ENCODE results near the gene CHST7.
"Not testable (repeated sequence)": the region's sequence is repeated elsewhere in the genome, so short reads cannot be mapped to it uniquely, and the experiment has no call there.

The CHST7 gene, protein sequence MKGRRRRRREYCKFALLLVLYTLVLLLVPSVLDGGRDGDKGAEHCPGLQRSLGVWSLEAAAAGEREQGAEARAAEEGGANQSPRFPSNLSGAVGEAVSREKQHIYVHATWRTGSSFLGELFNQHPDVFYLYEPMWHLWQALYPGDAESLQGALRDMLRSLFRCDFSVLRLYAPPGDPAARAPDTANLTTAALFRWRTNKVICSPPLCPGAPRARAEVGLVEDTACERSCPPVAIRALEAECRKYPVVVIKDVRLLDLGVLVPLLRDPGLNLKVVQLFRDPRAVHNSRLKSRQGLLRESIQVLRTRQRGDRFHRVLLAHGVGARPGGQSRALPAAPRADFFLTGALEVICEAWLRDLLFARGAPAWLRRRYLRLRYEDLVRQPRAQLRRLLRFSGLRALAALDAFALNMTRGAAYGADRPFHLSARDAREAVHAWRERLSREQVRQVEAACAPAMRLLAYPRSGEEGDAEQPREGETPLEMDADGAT

DNA sequence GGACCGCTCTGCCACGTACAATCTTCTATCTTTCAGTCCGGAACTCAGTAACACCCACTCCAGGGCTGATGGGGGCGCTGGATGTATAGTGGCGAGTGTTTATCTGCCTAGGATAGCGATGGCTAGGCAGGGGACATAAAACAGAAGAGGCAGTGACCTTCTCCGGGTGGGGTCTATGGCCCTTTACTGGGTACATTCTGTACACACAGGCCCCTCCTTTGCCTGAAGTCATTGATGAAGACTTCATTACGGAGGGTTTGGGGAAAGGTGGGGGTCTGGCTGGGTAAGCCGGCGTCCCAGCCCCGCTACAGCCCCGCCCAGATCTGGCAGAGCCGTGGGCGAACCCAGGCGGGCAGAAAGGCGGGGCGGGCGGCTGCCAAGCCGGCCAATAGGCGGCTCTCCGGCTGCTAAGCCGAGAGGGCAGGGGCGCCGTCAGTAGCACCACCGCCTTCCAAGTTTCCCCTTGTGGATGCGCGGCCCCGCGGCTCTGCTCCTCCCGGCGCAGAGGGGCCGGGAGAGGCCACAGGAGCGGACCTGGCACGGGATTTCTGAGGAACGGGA lies at the start of gene CHST7:
TSS of gene CHST7 (plus strand) at position 435 of the 561 bp plus-strand sequence. CDS start 167 bp downstream, outside the sequence.
- peak; percentile 61 for DNase-seq (ENCODE audit: low spot score)

DNA sequence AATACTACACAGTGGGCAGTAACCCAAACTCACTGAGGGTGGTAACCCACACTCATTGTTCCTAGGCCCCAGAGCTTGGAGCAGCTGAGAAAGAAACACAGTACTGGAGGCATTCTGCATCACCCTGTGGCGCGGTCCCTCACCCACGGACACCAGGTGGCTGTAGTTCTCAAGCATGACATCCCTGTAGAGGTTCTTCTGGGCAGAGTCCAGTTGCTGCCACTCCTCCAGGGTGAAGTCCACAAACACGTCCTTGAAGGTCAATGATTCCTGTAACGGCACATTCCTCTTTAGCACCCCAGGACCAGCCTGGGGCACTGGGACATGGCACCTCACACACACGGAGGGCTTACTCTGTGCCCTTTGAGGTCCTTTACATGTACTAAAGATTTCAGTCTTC lies 44.9 kb upstream of the CHST7 start:
- not testable (repeated sequence) for DNase-seq (ENCODE audit: low spot score)

DNA sequence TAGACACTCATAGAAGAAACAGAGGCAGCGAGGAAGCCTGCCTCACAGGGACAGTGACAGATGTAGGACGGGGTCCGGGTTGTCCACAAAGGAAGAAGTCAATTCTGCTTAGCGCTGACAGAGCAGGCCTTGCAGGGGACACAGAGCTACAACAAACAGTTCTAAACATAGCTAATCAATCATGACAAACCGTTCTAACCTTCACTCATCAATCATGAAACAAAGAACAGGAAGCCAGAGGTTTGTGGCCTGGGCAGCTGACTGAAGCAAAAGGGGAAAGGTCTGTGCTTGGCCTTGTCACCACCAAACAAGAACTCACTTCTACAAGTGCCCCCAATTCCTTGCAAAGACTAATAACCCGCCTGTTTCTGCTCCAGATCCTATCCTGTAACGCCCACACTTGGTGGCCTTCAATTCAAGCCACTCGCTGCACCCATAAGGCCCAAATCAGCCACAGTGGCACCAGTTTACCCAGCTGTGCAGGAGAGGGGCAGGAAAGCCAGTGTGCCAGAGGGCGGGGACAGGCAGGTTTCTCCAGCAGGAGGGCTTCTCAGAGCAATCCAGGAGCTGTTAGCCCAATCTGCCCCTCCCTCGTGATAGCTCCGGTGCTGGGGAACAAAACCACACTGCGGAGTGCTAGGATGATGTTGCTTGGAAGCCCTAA lies 43.7 kb upstream of the CHST7 start:
- not testable (repeated sequence) for DNase-seq (ENCODE audit: low spot score)

DNA sequence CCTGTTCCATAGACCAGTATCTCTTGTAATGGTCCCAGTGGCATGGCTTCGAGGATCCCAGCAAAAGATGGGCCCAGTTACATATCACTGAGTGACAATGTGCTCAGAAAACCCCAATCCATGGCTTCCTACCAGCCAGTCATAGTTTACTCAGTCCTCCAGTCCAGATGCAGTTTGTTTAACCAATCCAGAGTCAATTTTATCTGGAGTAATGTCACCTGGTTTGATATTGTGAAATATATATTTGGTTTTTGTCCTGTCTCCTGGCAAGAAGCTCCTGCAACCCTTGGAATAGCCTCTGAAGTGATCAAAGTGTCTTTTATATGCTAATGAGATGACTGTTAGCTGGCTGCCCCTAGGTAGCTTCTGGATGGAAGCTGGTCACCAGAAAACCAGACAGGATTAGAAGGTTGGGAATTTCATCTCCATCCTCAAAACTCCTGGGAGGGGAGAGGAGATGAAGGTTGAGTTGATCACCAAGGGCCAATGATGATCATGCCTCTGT lies 43.1 kb upstream of the CHST7 start:
- not testable (repeated sequence) for DNase-seq (ENCODE audit: low spot score)

DNA sequence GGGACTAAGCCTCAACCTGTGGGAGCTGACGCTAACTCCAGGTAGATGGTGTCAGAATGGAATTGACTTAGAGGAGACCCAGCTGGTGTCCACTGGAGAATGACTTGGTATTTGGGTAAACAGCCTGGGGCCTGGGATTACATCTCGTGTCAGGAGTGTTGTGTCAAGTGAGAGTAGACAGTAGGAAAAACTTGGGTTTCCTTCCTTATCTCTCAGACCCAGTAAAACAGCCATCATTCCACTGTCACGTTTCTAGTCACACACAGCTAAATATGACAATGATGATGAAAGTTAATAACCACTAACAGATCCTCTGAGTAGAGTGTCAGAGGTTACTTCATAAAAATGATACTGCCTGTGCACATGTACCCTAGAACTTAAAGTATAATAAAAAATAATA lies 42.1 kb upstream of the CHST7 start:
- no peak for DNase-seq (ENCODE audit: low spot score)

DNA sequence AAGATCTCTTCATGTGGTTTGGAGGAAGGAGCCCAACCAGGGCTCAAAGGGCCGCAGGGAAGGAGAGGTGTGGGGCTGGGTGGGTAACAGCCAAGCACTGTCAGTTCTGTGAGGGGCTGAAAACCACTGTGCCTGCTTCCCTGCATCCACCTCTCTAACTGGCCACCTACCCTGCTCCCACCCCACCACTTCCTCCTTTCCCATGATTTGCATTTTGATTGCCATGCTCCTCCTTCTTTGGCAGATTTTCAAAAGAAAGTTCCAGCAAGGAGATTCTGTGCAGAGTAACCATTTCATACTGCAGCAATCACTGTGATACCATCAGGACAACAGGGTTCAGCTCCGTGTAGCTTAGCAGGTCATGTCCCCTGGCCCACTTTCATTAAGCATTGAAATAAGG lies 30.1 kb upstream of the CHST7 start:
- no peak for DNase-seq (ENCODE audit: low spot score)

DNA sequence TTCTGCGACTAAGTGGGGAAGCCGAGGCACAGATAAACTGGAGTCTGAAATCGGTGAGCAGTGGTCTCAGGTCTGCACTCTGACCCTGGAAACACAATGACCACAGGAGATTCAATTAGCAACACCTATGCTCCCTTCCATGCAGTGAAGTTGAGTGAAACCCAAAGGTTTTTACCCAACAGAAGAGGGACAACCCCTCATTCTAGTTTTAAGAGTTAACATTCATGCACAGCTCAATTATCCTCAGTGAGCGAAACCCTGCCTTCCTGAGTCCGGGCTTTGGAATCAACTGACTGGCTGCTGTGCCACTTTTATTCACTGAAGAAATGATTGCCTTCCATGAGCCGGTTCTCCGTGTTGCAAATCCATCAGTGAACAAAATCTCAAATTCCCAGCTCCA lies 29.0 kb upstream of the CHST7 start:
- not testable (repeated sequence) for DNase-seq (ENCODE audit: low spot score)

DNA sequence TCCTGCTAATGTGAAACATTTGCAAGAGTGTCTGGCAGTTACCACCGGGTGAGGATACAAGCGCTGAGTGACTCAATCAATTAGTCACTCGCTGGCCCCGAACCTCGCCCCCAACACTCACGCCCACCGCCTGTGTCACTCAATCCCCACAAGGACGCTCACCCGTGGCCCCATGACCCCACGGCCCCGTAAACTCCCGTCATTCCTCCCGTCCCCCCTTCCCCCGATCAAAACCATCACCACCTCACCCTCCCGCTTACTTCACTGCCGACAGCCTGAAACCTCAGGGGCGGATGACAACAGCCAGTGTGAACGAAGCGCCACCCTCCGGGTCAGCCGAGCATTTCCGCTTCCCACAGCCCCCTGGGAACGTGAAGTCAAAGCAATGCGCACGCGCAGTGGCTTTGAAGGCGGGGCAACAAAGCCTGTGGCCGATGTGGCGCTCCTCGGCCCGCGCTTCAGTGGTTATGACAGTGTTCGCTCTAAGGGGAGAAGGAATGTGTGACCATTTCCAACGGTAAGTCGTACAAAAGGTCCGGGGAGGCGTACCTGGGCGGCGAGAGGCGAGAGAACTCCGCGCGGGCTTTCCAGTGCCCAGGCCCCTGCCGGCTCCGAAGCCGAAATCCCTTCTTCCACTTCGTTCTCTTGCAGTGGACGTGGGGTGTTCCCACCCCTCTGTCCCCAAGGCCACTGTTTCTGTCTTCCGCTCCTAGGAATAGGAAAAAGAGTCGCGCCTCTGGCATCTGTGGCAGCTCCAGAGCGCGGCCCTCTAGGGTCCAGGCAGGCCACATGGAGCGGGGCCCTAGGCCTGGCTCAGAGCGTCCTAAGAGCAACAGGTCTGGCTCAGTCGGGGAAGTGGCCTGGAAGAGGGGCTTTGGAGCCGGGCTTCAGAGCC lies 28.2 kb upstream of the CHST7 start, which contains the start of gene ZNF674:
TSS of gene ZNF674 (minus strand) at position 311 of the 895 bp plus-strand sequence. CDS start 3,334 bp downstream, outside the sequence.
- DNase-seq (ENCODE audit: low spot score): peak; percentile 85

DNA sequence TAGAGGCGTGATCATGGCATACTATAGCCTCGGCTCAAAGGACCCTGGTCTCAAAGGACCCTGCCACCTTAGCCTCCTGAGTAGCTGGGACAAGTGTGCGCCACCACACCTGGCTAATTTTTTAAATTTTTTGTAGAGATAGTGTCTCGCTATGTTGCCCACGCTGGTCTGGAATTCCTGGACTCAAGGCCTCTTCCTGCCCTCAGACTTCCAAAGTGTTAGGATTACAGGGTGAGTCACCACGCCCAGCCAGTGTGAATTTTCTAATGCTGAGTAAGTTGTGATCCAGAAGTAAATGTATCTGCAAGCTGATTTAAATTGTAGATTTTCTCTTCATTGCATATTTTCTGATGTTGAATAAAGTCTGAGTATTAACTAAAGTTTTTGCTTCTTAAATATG lies 25.7 kb upstream of the CHST7 start:
- no peak for DNase-seq (ENCODE audit: low spot score)

DNA sequence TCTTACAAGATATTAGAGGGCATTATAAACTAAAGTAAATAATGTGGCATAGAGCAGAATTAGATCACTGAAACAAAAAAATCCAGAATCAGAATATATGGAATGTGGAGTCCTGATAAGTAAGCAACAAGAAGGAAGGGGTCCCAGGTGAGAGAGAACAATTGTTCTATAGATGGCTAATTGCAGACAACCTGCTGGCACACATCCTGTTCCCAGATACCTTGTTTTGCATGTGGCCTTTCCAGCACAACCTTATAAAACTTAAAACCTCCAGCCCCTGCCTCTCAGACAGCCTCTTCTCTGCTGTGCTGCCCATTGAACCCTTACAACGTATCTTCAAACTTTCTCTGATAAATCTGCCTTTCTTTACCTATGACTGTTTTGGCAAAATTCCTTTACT lies 23.7 kb upstream of the CHST7 start:
- DNase-seq (ENCODE audit: low spot score): no peak

DNA sequence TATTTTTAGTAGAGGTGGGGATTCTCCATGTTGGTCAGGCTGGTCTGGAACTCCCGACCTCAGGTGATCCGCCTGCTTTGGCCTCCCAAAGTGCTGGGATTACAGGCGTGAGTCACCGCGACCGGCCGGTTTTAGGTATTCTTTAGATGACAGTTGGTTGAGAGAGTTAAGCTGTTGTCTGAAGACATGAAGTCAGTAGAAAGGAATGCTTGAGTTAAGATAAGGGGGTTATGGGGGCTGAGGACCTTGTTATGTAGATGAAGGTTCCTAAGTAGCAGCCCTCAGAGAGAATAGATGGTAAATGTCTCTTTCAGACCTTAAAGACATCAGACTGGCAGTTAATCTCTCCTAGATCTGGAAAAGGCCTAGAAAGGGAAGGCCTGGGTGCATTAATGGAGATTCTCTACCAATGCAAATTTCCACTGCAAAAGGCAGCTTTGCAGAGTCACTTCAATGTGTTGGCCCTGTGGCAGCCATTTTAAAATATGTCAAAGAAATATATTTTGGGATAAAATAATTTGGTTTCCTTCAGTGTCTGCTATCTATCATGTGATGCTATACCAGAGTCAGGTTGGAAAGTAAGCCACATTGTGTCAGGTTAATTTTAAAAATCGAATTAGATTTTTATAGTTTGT lies 22.0 kb upstream of the CHST7 start:
- DNase-seq (ENCODE audit: low spot score): no peak

DNA sequence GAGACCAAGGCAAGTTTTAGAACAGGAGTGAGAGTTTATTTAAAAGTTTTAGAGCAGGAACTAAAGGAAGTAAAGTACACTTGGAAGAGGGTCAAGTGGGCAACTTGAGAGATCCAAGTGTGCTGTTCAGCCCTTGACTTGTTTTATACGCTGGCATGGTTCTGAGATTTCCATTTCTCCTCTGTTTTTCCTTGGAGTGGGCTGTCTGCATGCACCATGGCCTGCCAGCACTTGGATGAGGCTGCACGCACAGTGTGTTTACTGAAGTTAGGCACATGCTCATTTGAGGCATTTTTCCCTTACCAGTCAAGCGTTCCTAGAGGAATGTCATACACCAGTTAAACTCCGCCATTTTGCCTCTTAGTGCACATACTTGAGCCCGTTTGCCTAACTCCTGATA lies 19.6 kb upstream of the CHST7 start:
- DNase-seq (ENCODE audit: low spot score): no peak

DNA sequence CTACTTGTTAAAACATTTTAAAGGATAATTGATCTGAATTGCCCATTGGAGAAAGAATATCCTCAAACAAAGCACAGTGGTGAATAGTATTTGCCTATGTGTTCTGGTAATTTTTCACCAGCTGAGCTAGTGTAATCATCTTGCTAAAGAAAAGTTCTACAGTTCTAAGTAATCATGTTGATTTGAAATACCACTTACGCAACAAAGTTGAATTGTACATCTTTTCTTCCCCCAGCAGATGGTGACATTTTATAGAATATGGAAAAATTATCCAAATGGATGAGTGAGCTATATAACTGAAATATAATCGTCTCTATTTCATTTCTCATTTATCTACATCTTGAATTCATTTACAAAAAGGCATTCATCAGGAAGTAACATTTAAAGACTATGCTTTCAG lies 18.6 kb upstream of the CHST7 start:
- DNase-seq (ENCODE audit: low spot score): no peak

DNA sequence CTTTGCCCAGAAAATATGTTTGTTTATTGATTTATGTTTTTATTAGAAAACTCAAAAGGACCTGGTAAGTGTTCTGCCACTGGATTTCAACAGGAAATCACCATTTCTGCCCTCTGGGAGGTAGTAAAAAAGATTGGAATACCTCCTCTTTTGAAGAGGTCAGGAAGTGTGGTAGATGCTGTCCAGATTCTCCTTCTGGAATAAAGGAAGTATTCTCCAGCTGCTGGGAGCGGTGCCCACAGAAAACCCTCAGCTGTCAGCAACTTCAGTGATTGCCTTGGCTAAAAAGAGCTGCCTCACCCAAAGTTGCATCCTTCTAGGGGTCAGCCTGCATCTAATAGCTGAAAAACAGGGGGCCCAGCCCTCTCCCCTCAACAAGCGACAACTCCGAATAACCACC lies 14.5 kb upstream of the CHST7 start:
- DNase-seq (ENCODE audit: low spot score): no peak

DNA sequence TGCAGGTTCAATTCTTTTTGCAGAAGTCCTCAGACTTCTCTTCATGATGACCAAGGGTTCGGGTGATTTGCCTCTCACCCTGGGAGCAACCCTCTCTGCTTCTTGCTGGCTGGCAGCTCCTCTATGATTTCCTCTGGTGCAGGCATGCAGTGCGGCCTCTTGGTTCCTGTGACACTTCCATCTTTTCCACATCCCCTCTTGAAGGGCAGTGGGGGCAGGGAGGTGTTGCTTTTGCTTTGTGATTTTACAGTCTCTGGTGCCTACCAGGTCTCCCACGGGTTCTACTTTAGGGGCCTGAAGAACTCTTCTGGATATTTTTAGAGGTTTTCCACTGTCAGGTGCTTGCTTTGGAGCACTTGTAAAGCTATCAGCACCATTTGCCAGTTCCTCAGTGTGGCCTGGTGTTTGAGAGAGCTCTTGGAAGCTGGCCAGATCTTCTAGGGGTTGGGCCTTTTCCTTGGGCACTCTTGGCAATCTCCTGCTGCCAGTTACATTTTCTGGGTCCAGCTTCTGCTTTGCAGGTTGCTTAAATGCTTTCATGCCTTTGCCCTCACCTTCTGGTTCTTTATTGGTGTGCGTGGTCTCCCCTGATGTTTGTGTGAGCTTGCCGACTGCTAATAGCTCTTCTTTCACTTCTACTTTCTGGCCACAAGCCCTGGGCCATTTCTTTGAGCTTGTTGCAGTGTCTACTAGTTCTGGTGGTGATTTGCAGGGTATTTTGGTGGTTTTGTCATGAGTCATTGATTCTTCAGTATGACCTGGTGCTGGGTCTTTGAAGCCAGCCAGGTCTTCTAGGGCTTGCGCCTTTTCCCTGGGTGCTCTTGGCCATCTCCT lies 11.5 kb upstream of the CHST7 start:
- DNase-seq (ENCODE audit: low spot score): no peak

DNA sequence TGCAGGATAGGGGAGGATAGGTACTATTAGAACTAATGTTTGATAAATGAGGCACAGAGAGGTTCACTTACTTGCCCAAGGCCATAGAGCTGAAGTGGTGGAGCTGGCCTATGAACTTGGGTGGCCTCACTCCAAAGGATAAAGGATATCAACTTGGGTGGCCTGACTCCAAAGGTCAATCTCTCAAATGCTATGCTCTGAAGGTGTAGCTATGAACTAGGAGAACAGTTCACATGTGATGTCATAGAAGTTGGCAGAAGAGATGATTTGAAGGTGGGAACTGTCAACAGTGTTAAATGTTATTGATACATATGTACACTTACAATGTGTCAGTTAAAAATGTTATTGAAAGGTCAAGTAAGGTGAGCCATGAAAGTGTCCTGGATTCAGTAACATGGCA lies 6.2 kb upstream of the CHST7 start:
- no peak for DNase-seq (ENCODE audit: low spot score)

DNA sequence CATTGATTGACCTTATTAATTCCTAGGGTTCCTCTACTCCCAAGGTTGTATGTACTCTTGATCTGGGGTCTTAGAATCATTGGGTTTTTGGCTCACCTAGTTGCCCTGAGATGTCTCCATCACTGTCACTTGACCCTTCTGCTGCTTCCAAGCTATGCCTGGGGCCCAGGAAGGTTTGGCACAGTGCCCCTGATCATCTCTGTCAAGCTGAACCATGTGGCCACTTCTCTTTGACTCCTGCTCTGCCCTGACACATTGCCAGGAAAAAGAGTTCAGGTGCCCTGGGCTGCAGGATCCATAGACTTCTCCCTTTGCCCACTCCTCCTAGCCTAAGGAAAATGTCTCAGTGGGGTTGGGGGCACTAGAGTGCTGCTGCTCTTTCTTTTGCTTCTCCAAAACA lies 3.9 kb upstream of the CHST7 start:
- no peak for DNase-seq (ENCODE audit: low spot score)

DNA sequence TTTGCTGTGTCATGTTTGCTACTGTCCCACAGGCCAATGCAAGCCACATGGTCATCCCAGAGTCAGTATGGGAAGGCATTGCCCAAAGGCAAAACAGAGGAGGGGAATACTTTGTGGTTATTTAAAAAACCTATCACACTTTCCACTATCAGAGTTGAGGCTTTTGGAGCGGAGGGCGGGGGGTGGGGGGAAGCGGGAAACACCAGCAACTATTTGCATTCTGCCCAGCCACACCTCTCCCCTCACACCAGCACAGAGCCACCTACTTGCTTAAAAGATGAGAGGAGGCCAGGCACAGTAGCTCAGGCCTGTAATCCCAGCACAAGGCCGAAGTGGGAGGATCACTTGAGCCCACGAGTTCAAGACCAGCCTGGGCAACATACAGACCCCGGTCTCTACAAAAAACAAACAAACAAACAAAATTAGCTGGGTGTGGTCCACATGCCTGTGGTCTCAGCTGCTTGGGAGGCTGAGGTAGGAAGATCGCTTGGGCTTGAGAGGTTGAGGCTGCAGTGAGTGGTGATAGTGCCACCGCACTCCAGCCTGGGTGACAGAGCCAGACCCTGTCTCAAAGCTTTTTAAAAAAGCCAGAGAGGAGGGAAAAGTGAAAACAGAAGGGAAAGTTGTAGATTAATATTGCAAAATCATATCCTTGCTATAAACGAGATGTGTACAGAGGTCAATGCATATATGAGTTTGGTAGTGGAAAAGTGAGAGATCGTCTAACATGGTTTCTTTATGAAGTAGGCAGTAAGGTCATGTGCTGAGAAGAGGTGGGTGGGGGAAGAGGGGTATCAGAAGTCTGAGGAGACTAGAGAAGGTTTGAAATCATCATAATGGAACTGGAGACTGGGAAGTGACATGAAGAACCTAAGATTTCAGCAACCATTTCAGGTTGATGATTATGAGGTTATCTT lies 1.9 kb upstream of the CHST7 start:
- no peak for DNase-seq (ENCODE audit: low spot score)

DNA sequence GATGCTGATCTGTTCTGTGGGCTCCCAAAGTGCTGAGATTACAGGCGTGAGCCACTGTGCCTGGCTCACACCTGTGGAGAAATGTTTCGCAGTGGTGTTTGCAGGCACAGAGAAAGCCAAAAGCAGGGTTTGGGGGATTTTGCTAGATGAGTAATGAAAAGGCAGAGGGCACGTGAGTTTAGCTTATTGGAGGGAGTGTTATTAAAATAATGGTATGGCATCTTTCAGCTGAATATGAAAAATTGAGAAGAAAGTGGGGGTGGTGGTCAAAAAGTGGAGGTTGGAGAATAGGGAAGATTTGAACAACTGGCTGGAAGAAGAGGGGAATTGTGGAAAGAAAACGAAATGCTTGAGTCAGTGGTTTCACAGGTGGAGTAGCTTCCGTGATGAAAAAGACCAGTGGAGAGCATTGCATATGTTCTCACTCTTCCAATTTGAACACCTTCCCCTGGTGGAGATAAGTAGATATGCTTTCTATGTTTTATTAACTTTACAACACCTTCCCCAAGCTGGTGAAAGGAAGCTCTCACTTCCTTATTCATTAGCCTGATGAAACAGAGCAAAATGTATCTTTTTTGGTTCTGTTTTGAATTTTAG lies 1.1 kb upstream of the CHST7 start:
- DNase-seq (ENCODE audit: low spot score): no peak
